GM21723 (cell line): ENCODE results near the gene RALB.
"Not testable (repeated sequence)": the region's sequence is repeated elsewhere in the genome, so short reads cannot be mapped to it uniquely, and the experiment has no call there.

Source experiments
- ATAC-seq: cut with Tn5 transposase; IDR thresholded peaks from one replicate; pipeline ENCODE4 v1.9.1; 2021; ENCODE audit warnings: mild to moderate bottlenecking, moderate library complexity; ENCODE audit not compliant: unreplicated experiment

RALB gene

DNA sequence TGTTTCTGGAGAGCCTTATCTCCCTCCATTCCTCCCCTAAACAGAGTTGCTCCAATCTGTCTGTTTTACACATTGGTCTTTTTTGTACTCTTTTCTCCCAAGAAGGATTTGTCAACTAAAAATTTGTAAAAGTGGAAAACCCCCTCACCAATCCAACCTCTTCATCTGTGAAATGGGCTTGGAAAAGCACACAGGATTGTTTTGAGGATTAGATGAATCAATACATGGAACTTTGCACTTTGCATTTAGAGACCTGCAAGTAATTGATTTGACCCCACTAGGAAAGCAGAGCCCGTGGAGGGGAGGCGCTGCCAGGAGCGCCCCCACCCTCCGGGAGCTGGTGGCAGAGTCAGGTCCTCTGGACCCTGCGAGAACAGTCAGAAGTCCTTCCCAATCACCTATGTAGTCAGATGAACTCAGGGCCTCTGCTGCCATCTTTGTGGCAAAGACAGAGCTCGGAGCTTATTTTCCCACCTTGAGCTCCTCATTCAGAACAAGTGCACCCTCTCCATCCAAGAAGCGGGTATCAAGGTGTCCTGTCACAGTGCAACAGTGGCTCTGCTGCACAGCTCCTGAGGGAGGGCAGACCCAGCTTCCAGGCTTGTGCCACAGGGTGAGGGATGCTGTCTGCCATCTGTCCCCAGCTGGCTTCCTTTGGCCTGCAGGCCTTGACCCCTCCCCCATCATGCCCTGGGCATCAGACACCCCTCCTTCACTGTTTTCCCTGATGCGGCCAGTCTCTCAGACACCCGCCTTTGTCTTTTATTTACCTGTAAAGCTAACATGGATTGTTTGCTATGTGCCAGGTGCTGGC is 27.7 kb upstream of the RALB start:
- ATAC-seq, result no peak

DNA sequence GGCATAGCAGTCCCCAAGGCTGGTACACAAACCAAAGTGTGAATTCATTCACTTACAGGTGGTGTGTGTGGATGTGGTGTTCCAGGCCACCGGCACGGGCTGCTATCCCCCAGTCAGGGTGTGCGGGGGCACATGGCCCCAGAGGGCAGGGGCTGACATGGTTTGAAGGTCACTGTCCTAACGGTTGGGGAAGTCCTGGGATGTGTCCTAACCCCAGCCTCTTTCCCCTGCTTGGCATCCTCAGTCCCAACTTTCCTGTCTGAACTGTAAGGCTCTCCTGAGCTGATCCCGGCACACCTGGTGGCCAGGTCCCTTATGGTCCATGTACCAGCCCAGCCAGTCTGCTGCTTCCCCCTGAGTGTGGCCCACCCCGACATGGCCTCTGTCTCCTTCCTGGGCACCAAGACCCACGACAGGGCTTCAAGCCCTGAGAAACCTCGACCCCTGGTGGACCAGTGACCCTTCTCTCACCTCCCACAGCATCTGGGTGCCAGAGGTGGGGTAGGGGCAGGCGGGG is 27.0 kb upstream of the RALB start:
- ATAC-seq, result no peak

DNA sequence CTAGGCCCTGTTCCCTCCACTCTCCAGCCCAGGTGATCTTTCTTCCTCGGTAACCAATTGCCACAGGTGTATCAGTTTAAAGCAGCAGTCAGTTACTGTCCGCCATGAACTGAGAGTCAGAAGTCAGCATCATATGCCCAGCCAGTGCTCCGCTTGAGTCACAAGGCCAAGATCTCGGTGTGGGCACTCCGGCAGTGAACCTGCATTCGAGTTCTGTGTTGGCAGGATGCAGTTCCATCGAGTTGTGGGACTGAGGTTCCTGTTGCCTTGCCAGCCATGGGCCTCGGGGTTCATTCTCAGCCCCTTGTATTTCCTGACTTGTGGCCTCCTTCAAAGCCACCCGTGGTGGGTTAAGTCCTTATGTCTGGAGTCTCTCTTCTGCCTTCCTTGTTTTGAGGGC is 26.3 kb upstream of the RALB start:
- no peak for ATAC-seq

DNA sequence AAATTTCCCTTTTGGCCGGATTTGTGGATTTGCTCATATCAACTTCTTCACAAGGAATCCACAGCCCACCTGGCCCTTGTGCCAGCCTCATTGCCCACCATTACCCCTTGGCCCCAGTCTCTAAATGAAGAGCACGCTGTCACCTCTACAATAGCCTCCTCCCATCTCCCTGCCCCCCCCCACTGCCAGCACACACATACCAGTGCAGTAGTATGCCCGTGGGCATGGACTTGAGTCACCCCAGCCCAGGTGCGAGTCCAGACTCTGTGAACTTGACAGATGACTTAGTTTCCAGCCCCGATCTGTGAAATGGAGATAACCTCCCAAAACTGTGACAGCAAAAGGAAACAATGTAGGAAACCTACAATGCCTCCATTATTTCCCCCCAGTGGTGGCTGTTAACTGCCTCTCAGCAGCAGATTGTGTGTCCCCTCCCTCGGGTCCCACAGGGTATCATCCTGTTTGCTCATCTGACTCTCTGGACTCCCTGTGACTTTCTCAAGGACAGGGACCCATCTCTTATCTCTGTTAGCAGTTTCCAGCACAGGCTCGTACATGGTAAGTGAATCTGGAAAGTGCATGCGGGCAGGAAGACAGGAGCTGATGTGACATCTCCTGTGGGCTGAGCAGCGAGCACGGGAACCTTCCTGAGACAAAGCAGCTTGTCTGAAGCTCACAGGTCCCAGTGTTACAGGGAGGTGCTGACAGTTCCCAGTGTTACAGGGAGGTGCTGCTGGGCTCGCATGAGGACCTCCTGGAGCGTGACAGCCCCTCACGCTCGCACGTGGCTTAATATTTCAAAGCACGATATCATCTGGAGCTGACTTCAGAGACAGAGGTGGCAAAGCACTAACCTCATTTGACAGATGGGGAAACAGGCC is 25.3 kb upstream of the RALB start:
- ATAC-seq, result no peak

DNA sequence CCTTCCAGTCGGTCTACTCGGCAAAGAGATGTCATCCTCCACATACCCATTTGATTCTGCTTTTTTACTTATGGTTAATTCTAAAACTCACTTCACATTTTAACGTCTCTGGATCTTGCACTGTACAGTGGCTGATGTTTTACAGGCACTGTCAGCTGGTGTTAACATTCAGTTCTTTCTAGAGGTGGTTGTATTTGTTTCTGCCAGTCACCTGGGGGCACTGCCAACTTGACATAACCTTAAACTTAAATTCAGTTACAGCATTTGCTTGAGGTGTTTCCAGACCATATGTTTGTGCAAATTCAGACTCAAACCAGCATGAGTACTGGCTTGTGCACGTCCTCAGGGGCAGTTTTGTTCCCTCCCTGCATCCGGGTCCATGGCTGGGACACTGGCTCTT is 24.1 kb upstream of the RALB start:
- ATAC-seq, result no peak

DNA sequence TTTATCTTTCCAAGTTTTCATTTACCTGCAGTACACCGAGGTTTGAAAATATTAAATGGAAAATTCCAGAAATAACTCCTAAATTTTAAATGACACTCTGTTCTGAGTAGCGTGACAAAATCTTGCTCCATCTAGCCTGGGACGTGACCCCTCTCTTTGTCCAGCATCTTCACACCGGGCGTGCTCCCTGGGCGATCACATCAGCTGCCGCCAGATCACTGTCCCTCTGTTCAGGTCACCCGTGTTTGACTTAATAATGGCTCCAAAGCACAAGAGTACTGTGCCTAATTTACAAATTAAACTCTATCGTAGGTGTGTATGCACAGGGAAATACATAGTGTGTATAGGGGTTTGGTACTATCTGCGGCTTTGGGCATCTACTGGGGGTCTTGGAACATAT is 23.3 kb upstream of the RALB start:
- no peak for ATAC-seq

DNA sequence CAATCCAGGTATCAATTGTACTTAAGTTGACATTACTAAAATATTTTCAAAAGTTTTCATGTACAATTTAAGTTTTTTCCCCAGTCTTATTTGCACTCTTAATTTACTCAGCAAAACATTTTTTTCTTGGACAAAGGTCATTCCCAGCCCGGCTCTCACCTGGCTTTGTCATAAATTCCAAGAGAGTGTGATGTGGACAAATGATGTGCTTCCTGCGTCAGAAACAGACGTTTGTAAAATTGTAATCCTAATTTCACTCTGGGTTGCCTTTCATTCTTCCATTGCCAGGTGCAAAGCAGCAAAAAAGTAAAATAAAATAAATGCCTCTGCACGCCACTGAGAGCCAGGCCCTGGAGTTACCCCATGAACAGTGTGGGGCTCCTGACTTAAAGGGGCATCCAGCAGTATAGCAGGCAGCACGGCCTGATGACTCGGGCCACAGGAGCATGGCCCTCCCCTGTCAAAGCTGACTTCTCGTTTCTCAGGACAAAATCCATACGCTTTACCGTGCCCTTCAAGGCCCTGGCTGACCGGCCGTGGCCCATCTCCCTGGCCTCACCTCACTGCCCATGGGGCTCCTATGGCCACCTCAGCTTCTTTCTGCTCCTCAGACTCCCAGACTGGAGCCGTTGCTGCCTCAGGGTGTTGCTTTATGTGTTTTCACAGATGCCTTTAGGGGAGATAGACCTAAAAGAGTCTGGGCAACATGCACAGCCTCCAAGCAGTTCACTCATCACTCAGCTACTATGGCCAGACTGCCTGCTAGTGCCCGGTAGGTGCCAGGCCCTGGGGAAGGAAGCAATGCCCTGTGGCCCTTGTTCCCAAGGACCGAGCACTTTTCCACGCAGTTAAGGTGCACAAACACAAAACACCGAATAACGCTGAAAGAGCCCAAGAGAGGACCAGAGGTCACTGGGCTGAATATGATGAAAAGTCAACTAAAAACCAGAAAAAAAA is 21.9 kb upstream of the RALB start:
- peak; percentile 21 for ATAC-seq

DNA sequence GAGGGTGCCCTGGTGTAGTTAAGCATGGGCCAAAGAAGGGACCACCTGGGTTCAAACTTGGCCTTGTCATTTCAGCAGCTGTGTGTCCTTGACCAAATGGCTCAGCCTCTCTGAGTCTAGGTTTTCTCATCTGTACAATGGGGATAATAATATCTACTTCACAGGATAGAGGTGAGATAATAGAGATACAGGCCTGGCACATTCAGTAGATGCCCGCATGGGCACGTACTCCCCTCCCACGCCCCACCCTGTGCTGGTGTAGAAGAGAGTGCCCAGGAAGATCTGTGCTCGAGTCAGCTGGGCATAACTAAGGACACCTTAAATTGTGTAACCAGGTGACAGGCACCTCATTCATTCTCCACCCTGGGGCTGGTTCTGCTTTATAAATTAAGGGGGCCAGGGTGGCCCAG is 21.1 kb upstream of the RALB start:
- peak; percentile 23 for ATAC-seq

DNA sequence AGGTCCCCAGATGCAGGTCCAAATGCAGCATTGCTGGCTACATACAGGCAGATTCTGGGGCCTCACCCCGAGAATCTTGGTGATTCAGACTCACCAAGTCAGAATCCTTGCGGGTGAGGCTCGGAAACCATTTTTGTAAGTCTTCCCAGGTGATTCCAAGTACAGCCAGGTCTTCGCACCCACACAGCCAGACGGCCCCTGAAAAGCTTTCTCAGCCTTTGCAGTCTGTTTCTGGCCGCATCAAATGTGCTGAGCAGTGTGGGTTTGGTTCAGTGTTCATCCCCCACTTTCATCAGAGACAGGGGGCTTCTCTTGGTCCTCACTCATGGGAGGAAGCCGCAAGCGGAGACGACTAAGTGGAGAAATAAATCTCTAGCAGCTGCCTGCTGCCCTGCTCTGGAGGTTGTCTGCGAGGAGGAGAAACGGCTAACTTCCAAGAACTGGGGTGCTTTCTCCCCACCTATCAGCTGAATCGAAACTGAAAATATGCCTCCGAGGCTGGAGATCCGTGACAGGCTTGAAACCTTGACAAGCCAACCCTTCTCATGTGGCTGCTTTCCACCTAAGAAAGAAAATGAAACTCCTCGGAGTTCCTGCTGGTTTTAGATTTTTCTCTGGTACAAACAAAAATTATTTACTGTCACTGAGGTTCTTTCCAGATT is 20.5 kb upstream of the RALB start:
- ATAC-seq, result peak; percentile 87

DNA sequence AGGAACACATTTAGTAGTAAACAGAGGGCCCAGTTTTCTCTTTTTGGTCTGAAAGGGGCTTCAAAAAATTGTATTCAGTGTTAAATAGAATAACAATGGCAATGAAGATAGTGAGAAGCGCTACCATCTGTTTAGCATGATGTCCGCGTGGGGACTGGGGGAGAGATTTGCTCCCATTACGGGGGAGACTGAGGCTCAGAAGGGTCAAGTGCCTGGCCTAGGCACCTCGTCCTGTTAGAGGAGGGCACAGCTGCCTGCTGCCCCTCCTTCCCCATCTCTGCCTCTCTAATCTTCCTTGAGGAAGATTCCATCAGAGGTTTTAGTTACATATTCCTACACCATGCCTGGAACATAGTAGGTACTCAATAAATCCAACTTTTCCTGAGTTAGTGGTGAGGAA is 19.4 kb upstream of the RALB start:
- no peak for ATAC-seq

DNA sequence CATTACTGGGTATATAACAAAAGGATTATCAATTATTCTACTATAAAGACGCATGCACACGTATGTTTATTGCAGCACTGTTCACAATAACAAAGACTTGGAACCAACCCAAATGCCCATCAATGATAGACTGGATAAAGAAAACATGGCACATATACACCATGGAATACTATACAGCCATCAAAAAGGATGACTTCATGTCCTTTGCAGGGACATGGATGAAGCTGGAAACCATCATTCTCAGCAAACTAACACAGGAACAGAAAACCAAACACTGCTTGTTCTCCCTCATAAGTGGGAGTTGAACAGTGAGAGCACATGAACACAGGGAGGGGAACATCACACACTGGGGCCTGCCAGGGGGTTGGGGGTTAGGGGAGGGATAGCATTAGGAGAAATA is 17.5 kb upstream of the RALB start:
- not testable (repeated sequence) for ATAC-seq

DNA sequence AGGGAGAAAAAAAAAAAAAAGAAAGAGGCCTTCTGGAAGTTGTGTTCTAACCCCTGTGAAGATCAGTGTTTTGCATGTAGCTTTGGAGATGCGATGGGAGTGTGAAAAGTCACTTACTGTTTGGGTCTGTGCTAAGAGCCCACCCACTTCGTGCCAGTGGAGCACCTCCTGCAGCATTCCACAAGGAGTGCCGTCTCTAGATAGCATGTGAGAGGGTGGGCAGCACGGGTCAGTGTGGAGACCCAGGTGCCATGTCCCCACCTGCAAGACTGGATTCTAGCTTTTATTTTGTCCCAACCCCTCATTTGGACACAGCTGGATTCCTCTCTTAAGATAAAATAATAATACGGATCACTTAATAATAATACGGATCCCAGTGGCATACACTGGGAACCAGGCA is 17.0 kb upstream of the RALB start:
- ATAC-seq, result no peak

DNA sequence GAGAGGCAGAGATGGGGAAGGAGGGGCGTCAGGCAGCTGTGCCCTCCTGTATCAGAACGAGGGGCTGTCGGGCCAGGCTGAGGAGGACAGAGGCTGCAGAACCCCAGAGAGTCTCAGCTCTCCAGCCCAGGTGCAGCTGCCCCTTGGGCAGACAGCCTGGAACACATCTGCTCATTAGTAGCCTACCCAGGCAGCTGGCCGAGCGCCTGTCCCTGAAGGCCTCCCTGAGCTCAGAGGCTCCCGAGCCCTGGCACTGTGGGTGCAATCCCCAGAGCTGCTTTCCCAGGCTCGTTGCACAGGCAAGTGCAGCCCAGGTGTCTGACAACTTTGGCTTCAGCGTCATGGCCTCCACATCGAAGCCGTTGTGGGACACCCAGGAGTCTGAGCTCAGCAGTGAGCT is 16.3 kb upstream of the RALB start:
- no peak for ATAC-seq

DNA sequence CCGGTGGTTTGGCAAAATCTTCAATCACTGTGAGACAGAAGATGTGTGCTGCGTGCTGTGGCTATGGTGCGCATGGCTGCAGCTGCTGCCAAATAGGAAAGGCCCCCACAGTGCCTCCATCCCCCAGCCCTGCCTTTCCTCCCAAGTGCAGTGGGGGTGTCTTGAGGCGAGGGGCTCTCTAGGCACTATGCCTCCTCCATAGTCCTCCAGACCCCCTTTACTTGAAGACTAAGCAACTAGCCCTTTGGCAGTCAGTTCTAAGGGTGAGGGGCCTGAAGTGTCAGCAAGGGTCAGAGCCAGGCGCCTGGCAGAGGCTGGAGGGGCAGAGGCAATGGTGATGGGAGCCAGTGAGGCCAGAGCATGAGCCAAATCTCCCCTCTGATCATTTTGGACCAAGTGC is 15.9 kb upstream of the RALB start:
- no peak for ATAC-seq

DNA sequence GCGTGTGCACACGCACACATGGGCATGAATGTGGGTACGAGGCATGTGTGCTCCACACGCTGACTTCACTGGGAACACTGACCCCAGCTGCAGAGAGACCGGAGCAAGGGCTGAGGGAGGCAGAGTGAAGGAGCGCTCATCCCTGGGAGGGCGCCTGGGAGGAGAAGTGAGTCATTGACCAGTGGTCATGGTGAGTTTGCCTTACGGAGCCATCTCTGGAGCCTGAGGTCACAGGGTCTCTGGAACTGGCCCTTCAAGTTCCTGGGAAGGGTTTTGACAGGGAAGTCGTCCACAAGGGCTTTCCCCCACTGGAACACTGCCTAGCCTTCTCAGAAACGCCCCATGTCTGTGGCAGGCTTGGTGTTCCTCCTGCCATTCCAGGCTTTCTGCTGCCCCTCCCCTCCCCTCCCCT is 15.2 kb upstream of the RALB start:
- no peak for ATAC-seq

DNA sequence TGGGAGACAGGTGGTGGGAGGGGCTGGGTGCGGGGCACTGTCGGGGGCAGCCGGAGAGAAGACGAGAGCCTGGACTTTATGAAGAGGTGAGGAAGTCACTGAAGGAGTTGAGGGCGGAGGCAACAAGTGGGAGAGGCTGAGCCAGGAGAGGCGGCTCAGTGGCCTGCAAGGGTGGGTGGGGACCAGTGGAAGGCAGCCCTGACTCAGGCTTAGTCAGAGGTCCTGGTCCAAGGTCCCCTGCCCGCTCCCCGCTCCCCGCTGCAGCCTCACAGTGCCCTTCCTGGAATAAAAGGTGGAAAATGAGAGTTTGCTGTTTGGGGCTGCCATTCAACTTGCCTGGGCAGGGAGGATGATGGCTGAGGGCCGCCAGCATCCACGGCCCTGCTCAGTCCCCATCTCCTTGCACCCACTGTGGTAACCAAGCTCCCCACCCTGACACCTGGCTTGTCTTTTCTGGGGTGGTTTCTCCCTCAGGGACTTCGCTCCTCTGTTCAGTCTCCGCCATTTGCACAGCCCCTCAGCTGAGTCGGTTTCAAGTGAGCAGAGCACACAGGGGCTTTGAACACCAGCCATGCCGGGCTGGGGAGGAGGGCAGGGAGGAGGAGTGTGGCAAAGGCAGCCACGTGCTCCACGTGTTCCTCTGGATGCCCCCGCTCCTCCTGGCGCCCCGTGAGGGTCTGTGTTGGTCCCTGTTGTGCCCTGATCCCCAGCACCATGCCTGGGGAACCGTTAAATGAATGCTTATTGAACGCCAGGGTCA is 13.7 kb upstream of the RALB start:
- ATAC-seq, result no peak

DNA sequence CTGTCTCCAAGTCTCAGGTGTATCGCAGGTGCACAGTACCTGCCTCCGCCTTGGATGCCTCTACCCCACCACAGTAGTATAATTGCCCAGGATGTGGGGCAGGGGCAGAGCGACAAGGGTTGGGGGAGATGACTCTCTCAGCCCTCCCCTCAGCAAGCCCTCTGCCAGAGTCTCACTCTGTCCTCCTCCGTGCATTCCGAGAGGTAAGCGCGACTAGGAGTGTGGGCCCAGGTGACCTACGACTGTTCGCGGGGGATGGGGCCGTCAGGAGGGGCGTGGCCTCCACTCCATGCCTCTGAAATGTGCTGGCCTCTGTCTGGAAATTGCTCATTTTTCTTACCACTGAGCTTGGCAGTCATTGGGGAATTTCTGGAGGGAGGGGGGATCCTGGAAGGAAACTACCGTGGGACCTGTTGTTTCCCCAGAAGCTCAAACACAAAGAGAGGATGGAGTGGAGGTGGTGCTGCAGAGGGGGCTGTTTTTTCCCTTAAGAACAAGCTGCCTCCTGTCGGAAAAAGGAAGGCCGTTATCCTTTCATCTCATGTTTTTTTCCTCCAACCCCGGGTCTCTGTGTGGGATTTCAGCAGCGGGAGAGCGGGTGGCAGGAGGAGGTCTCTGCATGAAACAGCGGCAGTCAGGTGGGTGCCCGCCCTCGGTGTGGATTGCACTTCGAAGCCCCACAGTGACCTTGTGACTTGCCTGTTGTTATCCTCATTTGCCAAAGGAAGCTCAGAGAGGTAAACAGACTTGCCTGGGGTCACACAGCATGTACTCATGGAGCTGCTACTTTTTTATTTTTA is 13.0 kb upstream of the RALB start:
- ATAC-seq, result no peak

DNA sequence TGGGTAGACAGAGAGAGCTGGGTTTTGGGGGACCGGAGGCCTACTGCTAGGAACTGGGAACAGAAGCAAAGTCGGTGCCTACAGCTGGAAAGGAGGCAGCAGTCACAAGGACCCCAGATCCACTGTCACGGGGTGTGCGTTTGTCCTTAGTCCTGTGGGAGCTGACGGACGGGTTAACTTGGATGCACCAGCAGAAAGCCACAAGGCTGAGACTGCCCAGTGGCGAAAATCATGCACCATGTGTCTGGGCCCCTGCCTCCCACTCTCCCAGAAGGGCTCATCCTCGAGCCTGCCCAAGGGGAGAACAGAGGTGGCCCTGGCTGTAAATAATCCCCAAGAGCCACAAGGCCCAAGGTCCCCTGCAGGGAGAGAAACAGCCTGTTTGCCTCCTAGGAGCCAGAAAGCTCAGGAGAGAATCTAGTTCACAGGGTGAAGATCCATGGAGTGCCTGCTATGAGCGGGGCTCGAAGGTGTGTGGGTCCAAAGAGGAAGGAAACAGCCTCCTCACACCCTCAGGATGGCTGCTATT is 11.7 kb upstream of the RALB start:
- ATAC-seq, result no peak

DNA sequence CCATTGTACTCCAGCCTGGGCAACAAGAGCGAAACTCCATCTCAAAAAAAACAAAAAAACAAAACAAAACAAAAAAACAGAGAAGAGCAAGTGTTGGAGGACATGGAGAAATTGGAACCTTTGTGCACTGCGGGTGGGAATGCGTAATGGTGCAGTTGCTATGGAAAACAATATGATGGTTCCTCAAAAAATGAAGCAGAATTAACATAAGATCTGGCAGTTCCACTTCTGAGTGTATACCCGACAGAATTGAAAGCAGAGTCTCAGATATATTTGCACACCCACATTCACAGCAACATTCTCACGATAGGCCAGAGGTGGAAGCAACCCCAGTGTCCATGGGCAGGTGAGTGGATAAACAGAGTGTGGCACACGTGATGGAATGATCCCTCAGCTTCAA is 11.0 kb upstream of the RALB start:
- no peak for ATAC-seq
